Spleen (tissue), 7 donors: ENCODE results near the gene HPS3.

Source experiments
- CTCF ChIP-seq, 11 experiments: fragments of 200-600 bp in 7 of 11; fragments of 450-650 bp in 4 of 11; sonication (generic) in 4 of 11; IDR thresholded peaks in 8 of 11; conservative IDR thresholded peaks in 3 of 11; 1 replicate in 7 of 11; 2 replicates in 4 of 11; pipeline versions ENCODE4 v1.4.0 to v1.8.0; 2016 to 2021; ENCODE audit warnings: antibody characterized with exemption in 11 of 11, inconsistent platforms in 4 of 11, mild to moderate bottlenecking in 1 of 11
- POLR2A ChIP-seq, 3 donors: fragments of 450-650 bp; IDR thresholded peaks; one replicate each; pipeline ENCODE4 v1.5.1; 2017; ENCODE audit warnings: antibody characterized with exemption in 3 of 3, mild to moderate bottlenecking in 1 of 3
- POLR2AphosphoS5 ChIP-seq, 3 donors: sonication (generic); formaldehyde crosslinking; IDR thresholded peaks; one replicate each; pipeline ENCODE4 v1.5.1; 2017; ENCODE audit warnings: antibody characterized with exemption in 3 of 3
- donor health status: DM: no; HTN: no; CAD: no; lungs with moderate emphysema.
- donor health status: DM: no; HTN: no; CAD: no.
- donor health status: DM: no; HTN: no; CAD: no.

DNA sequence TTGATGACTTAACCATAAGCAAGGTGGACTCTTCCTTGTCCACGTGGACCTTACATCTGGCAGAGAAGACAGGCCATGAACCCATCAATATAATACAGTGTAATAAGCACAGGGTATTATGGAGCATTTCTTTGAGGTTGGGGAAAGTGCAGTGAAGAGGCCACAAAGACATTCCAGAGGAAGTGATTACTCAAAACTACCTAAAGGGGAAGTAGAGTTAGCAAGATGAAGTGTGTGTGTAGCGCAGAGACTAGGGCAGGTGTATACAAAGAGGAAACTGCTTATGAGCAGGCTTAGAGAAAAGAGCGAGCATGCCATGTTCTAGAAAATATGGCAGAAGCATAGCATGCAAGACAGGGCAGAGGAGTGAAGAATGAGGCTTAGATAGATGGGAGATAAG, 74.3 kb downstream of the HPS3 start:
- TF ChIP-seq CTCF (IDR thresholded peaks at IDR 0.05 in 8 of 11, conservative IDR thresholded peaks at IDR 0.05 in 3 of 11) (no peak), POLR2A (IDR thresholded peaks at IDR 0.05) (no peak), POLR2AphosphoS5 (IDR thresholded peaks at IDR 0.05) (no peak)
